ENCODE measurements around the gene PPP4R3A. TPM values are rescaled to one million over a fixed set of nuclear protein-coding genes. Genes with fewer than 3 reads are reported as not detected.

PPP4R3A gene
- total and polyA plus RNA-seq, 2 of the 4 experiments (the other 2 are of a cell fraction): 28.2 to 28.9 TPM

- in situ Hi-C loops (cut with MboI; ENCODE audit: low sequenced_read_pairs): no loop called here
- POLR2A ChIA-PET (ENCODE audit: unreplicated experiment): no interaction called here
- H3K9me1 ChIP-seq (ENCODE audit: insufficient read depth, low read length): no peaks in the 10 kb centered on the region
Observed at GRCh38 chr14:91419044-91419397, 91.1 kb downstream of the PPP4R3A start.

More at GRCh38 chr14:91419044-91419397, 91.1 kb downstream of the PPP4R3A start:
- dilution Hi-C loops (cut with HindIII; ENCODE audit: low sequenced_read_pairs, unreplicated experiment) (no loop called here), intact Hi-C loops (cut with micrococcal nuclease) (no loop called here)
- no peaks in the 10 kb centered on the region for H3K79me1 ChIP-seq (ENCODE audit: low read depth in 1 of 2, low read length in 2 of 2)
- no peaks in the 10 kb centered on the region for H3K36me3 ChIP-seq (ENCODE audit: control insufficient read depth, insufficient read depth, low read length)
- peak overlapping the region; percentile 77 for H2AFZ ChIP-seq (replicated peaks; ENCODE audit: low read length, poor library complexity)
- H2AK9ac ChIP-seq (replicated peaks; ENCODE audit: low read depth, low read length, poor library complexity): no peak overlapping the region
- H3K4me2 ChIP-seq (ENCODE audit: low read depth, low read length): no peak overlapping the region
- H2BK120ac ChIP-seq (ENCODE audit: low read depth, low read length): no peak overlapping the region
- no peak overlapping the region for H3K4me3 ChIP-seq (ENCODE audit: insufficient read depth, low read depth, low read length)
- H3K27ac ChIP-seq (ENCODE audit: insufficient read depth, low read length): no peak overlapping the region
- no peaks in the 10 kb centered on the region for H3K9me3 ChIP-seq (ENCODE audit: control insufficient read depth, insufficient read depth, low read length)
- H3K4ac ChIP-seq (ENCODE audit: low read depth, low read length): no peak overlapping the region
- no peak for TF ChIP-seq USF2 (IDR thresholded peaks at IDR 0.05; ENCODE audit: low read depth, low read length)
- no peak for TF ChIP-seq CEBPB (IDR thresholded peaks at IDR 0.05; ENCODE audit: low read depth, low read length)
- no peak for TF ChIP-seq RFX5 (IDR thresholded peaks at IDR 0.05; ENCODE audit: low read depth, low read length)
- no peak for TF ChIP-seq CHD1 (IDR thresholded peaks at IDR 0.05; ENCODE audit: low read depth, low read length)
- no peak overlapping the region for H3K23ac ChIP-seq (ENCODE audit: low read depth, low read length)
- H3K4me1 ChIP-seq (ENCODE audit: control insufficient read depth, insufficient read depth, low read length): no peaks in the 10 kb centered on the region
- H2BK20ac ChIP-seq (ENCODE audit: low read depth, low read length): no peak overlapping the region
- peaks cover 34% of the 10 kb centered on the region for H3K27me3 ChIP-seq (ENCODE audit: control insufficient read depth, insufficient read depth, low read length)
- H2BK15ac ChIP-seq (ENCODE audit: low read depth, low read length): no peak overlapping the region
- WGBS, 2 experiments (ENCODE audit: extremely low coverage in 2 of 2, insufficient read length in 1 of 2): 49% methylated on average over 7 of the region's 12 CpGs; no CpG with 5 or more reads in 1 of the 2 experiments
- no peak overlapping the region for H2AK5ac ChIP-seq (ENCODE audit: low read depth, low read length)
- no peak overlapping the region for H3K18ac ChIP-seq (ENCODE audit: low read depth, low read length)
- no peak overlapping the region for H4K5ac ChIP-seq (ENCODE audit: low read depth, low read length)
- H3K9ac ChIP-seq (ENCODE audit: low read depth, low read length): no peak overlapping the region
- no peaks in the 10 kb centered on the region for H4K20me1 ChIP-seq (ENCODE audit: insufficient read depth, low read length)
- no peak for ATAC-seq (ENCODE audit: low read depth)
- CTCF ChIA-PET: interaction anchor here (0.7 to 2.5 kb wide), 3 partner anchors 93 to 95 kb away, joined by 3 to 9 read pairs (median 7); no protein-coding TSS in a partner anchor
- no peak overlapping the region for H3K14ac ChIP-seq (replicated peaks; ENCODE audit: low read depth, low read length)
- DNase-seq: no peak
- no peak overlapping the region for H3K56ac ChIP-seq (ENCODE audit: extremely low read depth, insufficient read depth, low read length)
- H2BK5ac ChIP-seq (ENCODE audit: low read depth, low read length, poor library complexity, severe bottlenecking): no peak overlapping the region
- no peak overlapping the region for H4K91ac ChIP-seq (ENCODE audit: insufficient read depth, low read depth, low read length)
- BruUV-seq (replicated peaks): no TSS peak
- no peak overlapping the region for H4K8ac ChIP-seq (ENCODE audit: low read depth in 2 of 2, low read length in 2 of 2)

All from IMR-90 (cell line).